ENCODE data around the gene KCNMB4.
"Not testable (repeated sequence)": the region's sequence is repeated elsewhere in the genome, so short reads cannot be mapped to it uniquely, and the experiment has no call there.

KCNMB4 gene

DNA sequence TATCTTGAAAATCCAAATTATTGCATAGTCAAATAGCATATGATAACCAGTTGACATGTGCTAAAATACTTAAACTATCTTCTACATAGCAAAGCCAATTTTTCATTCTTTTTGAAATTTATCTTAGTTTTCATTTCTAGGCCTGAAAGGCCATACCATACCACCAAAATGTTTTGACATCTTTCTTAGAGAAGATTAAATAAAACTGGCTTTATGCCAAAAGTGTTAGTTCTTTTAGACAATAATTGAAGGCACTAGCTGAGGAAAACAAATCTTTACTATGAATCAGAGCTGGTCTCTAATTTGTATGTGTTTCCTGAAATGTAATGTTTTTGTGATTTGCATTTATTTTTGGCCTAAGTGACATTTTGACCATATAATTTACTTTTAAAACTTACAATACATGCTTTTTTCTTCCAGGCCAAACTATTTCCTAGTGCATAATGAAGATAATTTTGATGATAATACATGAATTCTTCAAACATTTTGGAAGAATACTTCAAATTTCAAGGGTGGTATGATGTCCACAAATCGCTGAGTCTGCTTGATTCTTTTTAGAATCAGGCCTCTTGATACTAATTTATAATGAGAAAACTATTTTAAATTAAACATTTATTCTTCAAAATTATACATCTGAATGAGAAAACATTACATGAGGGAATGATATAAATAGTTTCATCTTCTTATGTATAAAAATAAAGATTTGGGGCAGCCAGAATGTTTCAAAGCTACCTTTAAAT, 6.5 kb upstream of the KCNMB4 start:
- no peak for TF ChIP-seq POLR2A (IDR thresholded peaks at IDR 0.05; ENCODE audit: low read depth, low read length)
- DNase-seq (ENCODE audit: insufficient read length, low spot score) (no peak), FAIRE-seq (no peak)

DNA sequence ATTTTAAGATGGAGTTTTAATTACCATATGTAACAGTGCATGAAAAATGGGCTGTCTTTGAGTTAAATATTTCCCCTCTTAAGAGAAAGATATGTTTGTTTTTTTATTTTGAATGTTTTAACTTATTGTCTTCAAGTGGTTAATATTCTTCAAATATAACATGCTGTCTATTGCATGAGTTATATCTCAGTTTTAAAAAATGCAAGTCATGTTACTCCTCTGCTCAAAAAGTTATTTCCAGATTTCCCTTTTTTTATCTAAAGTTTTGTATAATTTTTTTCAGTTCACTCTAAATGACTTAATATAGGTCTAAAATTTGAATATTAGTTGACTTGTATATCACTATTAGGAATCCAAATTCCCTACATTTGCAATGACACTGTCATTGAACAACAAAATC, 5.9 kb upstream of the KCNMB4 start:
- DNase-seq (ENCODE audit: insufficient read length, low spot score) (no peak), FAIRE-seq (no peak)
- no peak for TF ChIP-seq POLR2A (IDR thresholded peaks at IDR 0.05; ENCODE audit: low read depth, low read length)

DNA sequence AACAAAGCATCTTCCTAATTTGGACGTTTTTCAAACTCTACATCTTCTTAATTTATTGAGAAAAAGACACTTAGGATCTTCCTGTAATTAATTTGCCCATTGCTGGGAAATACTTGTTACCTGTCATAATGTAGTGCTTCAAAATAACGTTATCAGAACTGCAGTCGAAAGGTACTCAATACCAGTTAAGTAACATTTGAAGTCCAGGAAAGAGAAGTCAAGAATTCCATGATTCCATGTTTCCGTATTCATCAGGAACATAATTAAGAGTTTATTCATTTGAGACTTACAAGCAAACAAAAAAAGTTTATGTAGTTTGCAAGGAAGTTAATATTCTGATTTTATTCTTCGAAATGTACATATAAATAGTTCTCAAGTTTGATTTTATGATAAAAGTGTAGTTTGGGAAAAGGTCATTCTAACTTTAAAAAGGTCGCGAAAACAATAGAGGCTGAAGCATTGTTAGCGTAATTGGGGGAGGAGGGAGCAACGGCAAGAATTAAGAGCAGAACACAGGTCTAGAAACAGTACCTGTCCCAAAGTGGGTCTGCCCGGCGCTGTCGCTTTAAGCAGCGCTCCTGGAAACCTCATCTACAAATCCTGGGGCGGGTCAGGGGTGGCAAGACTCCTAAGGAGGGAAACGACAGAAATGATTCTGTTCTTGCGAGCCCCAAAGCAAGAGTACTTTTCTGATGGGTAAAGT, 1.2 kb upstream of the KCNMB4 start:
- TF ChIP-seq POLR2A (IDR thresholded peaks at IDR 0.05; ENCODE audit: low read depth, low read length): no peak
- no peak for DNase-seq (ENCODE audit: insufficient read length, low spot score)
- peak; percentile 36 for FAIRE-seq

DNA sequence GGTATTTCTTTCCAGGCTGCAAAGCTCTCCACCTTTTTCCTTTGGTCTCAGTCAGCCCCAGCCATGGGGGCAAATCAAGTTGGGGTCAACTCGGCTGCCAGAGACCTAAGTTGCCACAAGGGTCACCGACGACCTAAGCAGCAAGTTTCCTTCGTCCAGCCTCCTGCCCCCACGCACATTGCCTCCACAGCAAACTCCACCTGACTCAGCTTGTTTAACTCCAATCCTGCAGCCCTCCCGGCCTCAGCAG, 767 bp upstream of the KCNMB4 start:
- no peak for TF ChIP-seq POLR2A (IDR thresholded peaks at IDR 0.05; ENCODE audit: low read depth, low read length)
- DNase-seq (ENCODE audit: insufficient read length, low spot score): no peak

DNA sequence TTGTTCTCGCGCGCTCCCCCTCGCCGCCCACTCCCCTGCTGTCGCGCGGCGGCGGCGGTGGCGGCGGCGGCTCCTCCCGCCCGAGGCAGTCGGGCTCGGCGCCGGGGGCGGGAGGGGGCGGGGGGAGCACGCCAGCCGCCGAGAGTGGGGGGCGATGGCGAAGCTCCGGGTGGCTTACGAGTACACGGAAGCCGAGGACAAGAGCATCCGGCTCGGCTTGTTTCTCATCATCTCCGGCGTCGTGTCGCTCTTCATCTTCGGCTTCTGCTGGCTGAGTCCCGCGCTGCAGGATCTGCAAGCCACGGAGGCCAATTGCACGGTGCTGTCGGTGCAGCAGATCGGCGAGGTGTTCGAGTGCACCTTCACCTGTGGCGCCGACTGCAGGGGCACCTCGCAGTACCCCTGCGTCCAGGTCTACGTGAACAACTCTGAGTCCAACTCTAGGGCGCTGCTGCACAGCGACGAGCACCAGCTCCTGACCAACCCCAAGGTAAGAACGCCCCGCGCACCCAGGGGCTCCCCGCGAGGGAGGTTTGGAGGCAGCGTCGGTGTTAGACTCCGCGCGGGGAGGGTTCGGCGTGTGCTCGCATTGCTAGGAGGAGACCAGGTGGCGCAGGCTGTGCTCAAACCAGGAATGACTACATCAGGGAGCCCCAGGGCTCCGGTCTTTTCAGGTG, 629 bp downstream of the KCNMB4 start:
- no peak for TF ChIP-seq POLR2A (IDR thresholded peaks at IDR 0.05; ENCODE audit: low read depth, low read length)
- FAIRE-seq (no peak), DNase-seq (ENCODE audit: insufficient read length, low spot score) (no peak)

More for the DNA sequence above, 767 bp upstream of the KCNMB4 start:
- no peak for FAIRE-seq

DNA sequence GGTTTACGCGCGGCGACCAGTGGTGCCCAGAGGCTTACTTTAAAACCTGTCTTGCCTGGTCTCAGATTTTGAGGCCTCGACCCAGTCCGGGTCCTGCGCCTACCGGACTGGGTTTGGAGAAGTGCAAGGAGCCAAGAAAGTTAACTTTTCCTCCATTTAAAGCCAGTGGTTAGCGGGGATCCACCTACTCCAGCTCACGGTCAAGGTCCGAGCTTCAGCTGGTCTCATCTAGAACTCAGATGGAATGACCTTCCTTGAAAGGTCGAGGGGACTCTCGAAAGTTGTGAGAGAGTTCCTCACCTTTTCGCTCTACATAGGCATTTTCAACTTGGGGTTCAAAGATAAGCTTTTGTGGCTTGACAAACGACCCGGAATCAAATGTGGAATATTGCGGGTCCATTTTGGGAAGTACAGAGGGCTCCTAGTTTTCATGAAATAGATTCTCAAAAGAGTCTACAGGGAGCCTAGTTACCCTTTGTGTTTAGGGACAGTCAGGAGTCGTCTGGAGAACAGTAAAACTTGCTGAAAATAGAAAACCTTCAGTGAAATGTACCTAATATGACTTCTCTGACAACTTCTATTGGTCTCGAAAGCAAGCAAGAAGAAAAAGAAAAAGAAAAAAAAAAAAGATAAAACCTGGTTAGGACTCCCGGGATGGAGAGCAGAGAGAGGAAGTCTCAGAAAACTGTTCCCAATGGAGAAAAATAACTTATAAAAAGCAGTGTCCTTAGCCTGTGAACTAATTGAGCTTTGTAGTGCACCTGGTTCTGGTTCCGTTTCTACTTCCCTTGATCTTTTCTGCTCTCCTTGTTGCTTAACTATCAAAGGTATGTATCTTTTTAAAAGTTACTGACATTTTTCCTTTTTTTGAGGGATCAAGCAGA, 1.4 kb downstream of the KCNMB4 start:
- no peak for TF ChIP-seq POLR2A (IDR thresholded peaks at IDR 0.05; ENCODE audit: low read depth, low read length)
- no peak for DNase-seq (ENCODE audit: insufficient read length, low spot score)
- FAIRE-seq: peak; percentile 6

DNA sequence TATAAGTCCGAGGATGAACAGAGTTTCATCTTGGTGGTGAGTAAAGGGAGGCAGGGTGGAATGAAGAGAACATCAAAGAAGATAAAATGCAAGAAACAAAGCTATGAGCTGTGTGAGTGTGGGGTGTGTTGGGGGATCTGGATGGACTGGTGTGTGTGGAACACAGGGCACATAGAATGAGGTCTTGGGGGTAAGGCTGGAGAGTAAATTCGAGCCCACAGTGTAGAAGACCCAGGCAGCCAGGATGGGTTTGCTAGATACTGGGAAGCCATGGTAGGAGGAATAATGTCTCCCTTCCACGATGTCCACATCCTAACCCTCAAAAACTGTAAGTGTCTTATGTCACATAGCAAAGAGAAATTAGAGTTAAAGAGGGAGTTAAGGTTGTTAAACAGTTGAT, 6.8 kb downstream of the KCNMB4 start:
- no peak for DNase-seq (ENCODE audit: insufficient read length, low spot score)
- no peak for FAIRE-seq
- TF ChIP-seq POLR2A (IDR thresholded peaks at IDR 0.05; ENCODE audit: low read depth, low read length): no peak

DNA sequence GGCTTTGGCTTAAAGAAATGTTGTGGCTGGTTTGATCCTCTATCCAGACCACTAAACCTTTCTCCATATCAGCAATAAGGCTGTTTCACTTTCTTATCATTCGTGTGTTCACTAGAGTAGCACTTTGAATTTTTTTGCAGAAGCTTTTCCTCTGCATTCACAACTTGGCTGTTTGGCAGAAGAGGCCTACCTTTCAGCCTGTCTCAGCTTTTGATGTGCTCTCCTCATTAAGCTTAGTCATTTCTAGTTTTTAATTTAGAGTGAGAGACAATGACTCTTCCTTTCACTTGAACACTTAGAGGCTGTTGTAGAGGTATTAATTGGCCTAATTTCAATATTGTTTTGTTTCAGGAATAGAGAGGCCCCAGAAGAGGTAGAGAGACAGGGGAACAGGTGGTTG, 13.8 kb downstream of the KCNMB4 start:
- no peak for TF ChIP-seq POLR2A (IDR thresholded peaks at IDR 0.05; ENCODE audit: low read depth, low read length)
- no peak for FAIRE-seq
- no peak for DNase-seq (ENCODE audit: insufficient read length, low spot score)

DNA sequence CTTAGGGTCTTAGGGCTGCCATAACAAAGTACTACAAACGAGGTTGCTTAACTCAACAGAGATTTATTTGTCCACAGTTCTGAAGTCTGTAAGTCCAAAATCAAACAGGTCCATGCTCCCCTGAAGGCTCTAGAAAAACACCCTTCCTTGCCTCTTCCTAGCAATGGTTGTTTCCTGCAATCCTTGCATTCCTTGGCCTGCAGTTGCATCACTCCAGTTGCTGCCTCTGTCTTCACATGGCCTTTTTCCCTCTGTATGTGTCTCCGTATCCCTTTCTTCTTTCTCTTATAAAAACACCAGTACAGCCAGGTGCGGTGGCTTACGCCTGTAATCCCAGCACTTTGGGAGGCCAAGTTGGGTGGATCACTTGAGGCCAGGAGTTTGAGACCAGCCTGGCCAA, 17.4 kb downstream of the KCNMB4 start:
- DNase-seq (ENCODE audit: insufficient read length, low spot score) (no peak), FAIRE-seq (no peak)
- TF ChIP-seq POLR2A (IDR thresholded peaks at IDR 0.05; ENCODE audit: low read depth, low read length): no peak

DNA sequence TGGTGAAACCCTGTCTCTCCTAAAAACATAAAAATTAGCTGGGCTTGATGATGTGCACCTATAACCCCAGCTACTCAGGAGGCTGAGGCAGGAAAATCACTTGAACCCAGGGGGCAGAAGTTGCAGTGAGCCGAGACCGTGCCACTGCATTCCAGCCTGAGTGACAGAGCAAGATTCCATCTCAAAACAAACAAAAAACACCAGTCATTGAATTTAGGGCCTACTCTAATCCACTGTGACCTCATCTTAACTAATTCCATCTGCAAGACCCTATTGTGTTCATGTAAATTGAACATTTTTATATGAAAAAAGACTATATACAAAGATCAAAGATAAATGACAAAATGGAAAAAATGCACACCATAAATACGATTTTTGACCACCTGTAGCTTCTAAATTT, 17.8 kb downstream of the KCNMB4 start:
- TF ChIP-seq POLR2A (IDR thresholded peaks at IDR 0.05; ENCODE audit: low read depth, low read length): no peak
- FAIRE-seq: no peak
- no peak for DNase-seq (ENCODE audit: insufficient read length, low spot score)

DNA sequence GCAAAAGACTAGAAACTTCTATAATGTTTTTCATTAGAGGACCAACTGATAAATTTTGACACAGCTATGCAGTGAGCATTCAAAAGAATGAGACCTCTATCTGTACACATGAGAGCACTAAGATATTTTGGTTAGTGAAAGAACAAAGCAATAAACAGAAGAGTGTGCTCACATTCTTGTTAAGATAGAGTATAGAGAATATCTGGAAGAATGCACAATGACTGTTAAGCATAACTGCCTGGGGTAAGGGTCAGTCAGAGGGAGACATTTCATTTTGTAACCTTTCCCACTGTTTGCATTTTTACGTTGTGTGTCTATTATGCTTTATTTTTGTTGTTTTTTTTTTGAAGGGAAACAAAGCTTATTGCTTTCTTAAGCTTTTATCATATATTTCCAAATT, 20.7 kb downstream of the KCNMB4 start:
- TF ChIP-seq POLR2A (IDR thresholded peaks at IDR 0.05; ENCODE audit: low read depth, low read length): no peak
- DNase-seq (ENCODE audit: insufficient read length, low spot score): no peak
- no peak for FAIRE-seq

DNA sequence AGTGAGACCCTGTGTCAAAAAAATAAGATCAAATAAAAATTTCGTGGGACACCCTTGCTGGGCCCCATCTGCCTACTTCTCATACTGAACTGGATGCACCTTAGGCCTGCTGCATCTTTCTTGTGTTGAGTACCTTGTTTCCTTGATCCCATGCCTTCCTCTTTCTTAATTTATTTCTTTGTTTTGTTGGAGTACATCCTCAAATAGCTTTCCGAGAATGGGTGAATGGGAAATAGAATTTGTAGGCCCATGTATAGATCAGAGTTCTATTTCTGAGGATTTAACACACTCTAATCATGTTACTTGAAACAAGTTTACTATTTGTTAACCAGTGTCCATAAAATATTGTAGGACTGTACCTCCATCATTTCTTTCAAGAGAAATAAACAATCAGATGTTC, 23.6 kb downstream of the KCNMB4 start:
- DNase-seq (ENCODE audit: insufficient read length, low spot score) (no peak), FAIRE-seq (no peak)
- TF ChIP-seq POLR2A (IDR thresholded peaks at IDR 0.05; ENCODE audit: low read depth, low read length): no peak

DNA sequence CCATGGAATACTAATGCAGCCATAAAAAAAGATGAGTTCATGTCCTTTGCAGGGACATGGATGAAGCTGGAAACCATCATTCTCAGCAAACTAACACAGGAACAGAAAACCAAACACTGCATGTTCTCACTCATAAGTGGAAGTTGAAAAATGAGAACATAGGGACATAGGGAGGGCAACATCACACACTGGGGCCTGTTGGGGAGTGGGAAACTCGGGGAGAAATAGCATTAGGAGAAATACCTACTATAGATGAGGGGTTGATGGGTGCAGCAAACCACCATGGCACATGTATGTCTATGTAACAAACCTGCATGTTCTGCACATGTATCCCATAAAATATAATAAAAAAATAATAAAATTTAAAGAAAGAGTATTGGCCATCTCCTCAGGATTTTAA, 26.5 kb downstream of the KCNMB4 start:
- FAIRE-seq; DNase-seq (ENCODE audit: insufficient read length, low spot score): not testable (repeated sequence)
